HG02870 (cell line): ENCODE data around the gene RNASE11.
A peak's percentile ranks its signal among the peaks of the same experiment; 100 is the strongest.
"Not testable (repeated sequence)": the region's sequence is repeated elsewhere in the genome, so short reads cannot be mapped to it uniquely, and the experiment has no call there.

Experiments used
- ATAC-seq: cut with Tn5 transposase; IDR thresholded peaks from one replicate; pipeline ENCODE4 v1.9.1; 2021; ENCODE audit warnings: mild to moderate bottlenecking, moderate library complexity; ENCODE audit not compliant: unreplicated experiment

Gene RNASE11

GRCh38 chr14:20614038-20614840, 26.4 kb upstream of the RNASE11 start:
- no peak for ATAC-seq

GRCh38 chr14:20613094-20614037, 25.6 kb upstream of the RNASE11 start:
- peak; percentile 71 for ATAC-seq

GRCh38 chr14:20612403-20612802, 24.6 kb upstream of the RNASE11 start:
- ATAC-seq, result no peak

- ATAC-seq, result no peak
Measured at GRCh38 chr14:20611277-20611676, 23.5 kb upstream of the RNASE11 start.

GRCh38 chr14:20610002-20610765, 22.4 kb upstream of the RNASE11 start:
- no peak for ATAC-seq

GRCh38 chr14:20609215-20610001, 21.6 kb upstream of the RNASE11 start:
- ATAC-seq, result peak; percentile 13

- ATAC-seq, result no peak
Measured at GRCh38 chr14:20608383-20609110, 20.7 kb upstream of the RNASE11 start.

- no peak for ATAC-seq
Measured at GRCh38 chr14:20607617-20608016, 19.8 kb upstream of the RNASE11 start.

- no peak for ATAC-seq
Measured at GRCh38 chr14:20606902-20607242, 19.1 kb upstream of the RNASE11 start.

GRCh38 chr14:20606190-20606901, 18.5 kb upstream of the RNASE11 start:
- no peak for ATAC-seq

- no peak for ATAC-seq
Measured at GRCh38 chr14:20603813-20604690, 16.3 kb upstream of the RNASE11 start.

GRCh38 chr14:20602583-20602982, 14.8 kb upstream of the RNASE11 start:
- ATAC-seq, result no peak

- no peak for ATAC-seq
Measured at GRCh38 chr14:20601522-20601921, 13.7 kb upstream of the RNASE11 start.

- ATAC-seq, result no peak
Measured at GRCh38 chr14:20597108-20597507, 9.3 kb upstream of the RNASE11 start.

- ATAC-seq, result not testable (repeated sequence)
Measured at GRCh38 chr14:20595726-20596125, 7.9 kb upstream of the RNASE11 start.

- ATAC-seq, result no peak
Measured at GRCh38 chr14:20592574-20592973, 4.8 kb upstream of the RNASE11 start.

GRCh38 chr14:20591235-20591634, 3.4 kb upstream of the RNASE11 start, which contains the start of gene RNASE12:
TSS of gene RNASE12 (minus strand) at chr14:20591376. CDS start at chr14:20590723, 653 bp downstream.
- no peak for ATAC-seq

GRCh38 chr14:20583908-20584307, 3.9 kb downstream of the RNASE11 start:
- no peak for ATAC-seq
